ENCODE data around the gene CMKLR1. TPM values are rescaled to one million over a fixed set of nuclear protein-coding genes. Genes with fewer than 3 reads are reported as not detected.

CMKLR1 gene
- total and polyA plus RNA-seq, 9 donors = 2.9 to 6.2 (median 4.2) TPM

DNA sequence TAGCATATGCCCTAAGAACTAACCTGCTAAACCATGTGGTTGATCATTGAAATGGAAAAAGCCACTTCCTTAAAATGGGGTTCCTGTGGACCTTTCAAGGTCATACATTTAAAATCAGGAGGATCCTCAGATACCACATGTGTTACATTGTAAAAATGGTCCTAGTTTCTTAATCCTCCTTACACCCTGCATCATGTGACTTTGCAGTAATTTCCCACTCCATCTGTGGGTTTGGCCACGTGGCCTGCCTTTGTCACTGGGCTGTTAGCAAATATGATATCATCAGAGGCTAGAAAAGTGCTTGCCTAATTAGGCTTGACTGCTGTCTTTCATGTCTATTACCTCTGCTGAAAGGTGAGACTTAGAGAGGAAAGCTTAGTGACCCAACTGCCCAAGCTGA, 70.7 kb downstream of the CMKLR1 start:
- Histone ChIP-seq H3K27ac (ENCODE audit: low read length) (no peak overlapping the region), H3K4me1 (ENCODE audit: control insufficient read depth, insufficient read depth, low read length) (no peaks in the 10 kb centered on the region), H3K4me3 (ENCODE audit: low read length) (no peak overlapping the region), H3K27me3 (ENCODE audit: control insufficient read depth, insufficient read depth, low read length) (no peaks in the 10 kb centered on the region), H3K9me3 (replicated peaks; ENCODE audit: control insufficient read depth, low read depth, low read length) (no peaks in the 10 kb centered on the region), H3K36me3 (ENCODE audit: control insufficient read depth, insufficient read depth, low read length) (no peaks in the 10 kb centered on the region)
- no peak for DNase-seq
- WGBS (ENCODE audit: insufficient coverage) = 40% methylated on average over 1 of the region's 1 CpG

DNA sequence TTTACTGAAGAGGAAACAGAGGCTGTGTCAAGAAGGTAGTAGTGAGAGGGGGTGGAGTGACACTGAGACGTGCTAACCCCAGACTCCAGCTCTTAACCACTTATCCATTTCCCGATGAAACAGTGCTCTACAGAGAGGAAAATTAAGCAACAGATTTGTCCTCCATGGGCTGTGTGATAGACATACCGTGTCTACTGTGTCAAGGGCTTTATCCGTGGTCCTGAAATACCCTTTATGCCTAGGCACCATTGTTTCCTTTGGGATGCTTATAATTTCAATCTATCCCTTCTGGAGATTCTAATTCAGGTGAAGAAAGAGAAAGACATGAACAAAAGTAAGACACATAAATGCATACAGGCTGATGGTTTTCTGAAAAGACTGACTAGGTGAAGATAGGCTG, 71.7 kb downstream of the CMKLR1 start:
- no peak overlapping the region for H3K27ac ChIP-seq (ENCODE audit: low read length)
- H3K36me3 ChIP-seq (ENCODE audit: control insufficient read depth, insufficient read depth, low read length) = no peaks in the 10 kb centered on the region
- H3K4me3 ChIP-seq (ENCODE audit: low read length) = no peak overlapping the region
- no CpG with 5 or more reads among the region's 4 CpGs for WGBS (ENCODE audit: insufficient coverage)
- no peaks in the 10 kb centered on the region for H3K27me3 ChIP-seq (ENCODE audit: control insufficient read depth, insufficient read depth, low read length)
- DNase-seq = no peak
- H3K4me1 ChIP-seq (ENCODE audit: control insufficient read depth, insufficient read depth, low read length) = no peaks in the 10 kb centered on the region
- H3K9me3 ChIP-seq (replicated peaks; ENCODE audit: control insufficient read depth, low read depth, low read length) = no peaks in the 10 kb centered on the region

DNA sequence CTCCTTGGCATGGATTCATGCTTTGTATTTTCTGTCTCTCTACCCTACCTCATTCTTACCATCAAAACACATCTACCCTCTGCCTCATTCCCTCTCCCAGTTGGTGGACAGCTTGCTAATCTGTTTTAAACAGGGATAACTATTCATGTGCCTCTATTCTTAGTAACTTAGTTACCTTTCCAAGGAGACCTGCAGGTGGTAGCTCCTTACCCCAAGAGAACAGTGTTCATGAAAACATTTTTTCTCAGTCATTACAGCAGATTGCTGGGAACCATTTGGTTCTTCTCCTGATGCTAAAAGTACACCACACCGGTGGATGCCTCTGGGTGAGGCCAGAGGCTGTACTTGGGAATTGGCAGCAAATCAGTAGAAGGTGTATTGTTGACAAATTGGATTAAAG, 73.0 kb downstream of the CMKLR1 start:
- Histone ChIP-seq H3K27ac (ENCODE audit: low read length) (no peak overlapping the region), H3K9me3 (replicated peaks; ENCODE audit: control insufficient read depth, low read depth, low read length) (peaks cover 5% of the 10 kb centered on the region), H3K27me3 (ENCODE audit: control insufficient read depth, insufficient read depth, low read length) (no peaks in the 10 kb centered on the region), H3K4me1 (ENCODE audit: control insufficient read depth, insufficient read depth, low read length) (no peaks in the 10 kb centered on the region), H3K36me3 (ENCODE audit: control insufficient read depth, insufficient read depth, low read length) (no peaks in the 10 kb centered on the region), H3K4me3 (ENCODE audit: low read length) (no peak overlapping the region)
- no CpG with 5 or more reads among the region's 1 CpG for WGBS (ENCODE audit: insufficient coverage)
- no peak for DNase-seq

DNA sequence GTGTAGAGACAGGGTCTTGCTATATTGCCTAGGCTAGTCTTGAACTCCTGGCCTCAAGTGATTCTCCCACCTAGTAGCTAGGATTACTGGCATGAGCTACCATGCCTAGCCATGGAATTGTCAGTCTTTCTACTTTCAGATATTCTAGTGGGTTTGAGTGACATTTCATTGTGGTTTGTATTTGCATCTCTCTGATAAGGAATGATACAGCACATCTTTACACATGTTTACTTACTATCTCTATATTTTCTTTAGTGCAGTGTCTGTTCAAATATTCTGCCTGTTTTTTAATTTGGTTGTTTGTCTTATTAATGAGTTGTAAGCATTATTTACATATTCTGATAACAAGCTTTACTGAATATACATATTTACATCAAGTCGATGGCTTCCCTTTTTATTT, 73.6 kb downstream of the CMKLR1 start:
- H3K36me3 ChIP-seq (ENCODE audit: control insufficient read depth, insufficient read depth, low read length) = no peaks in the 10 kb centered on the region
- H3K27me3 ChIP-seq (ENCODE audit: control insufficient read depth, insufficient read depth, low read length) = no peaks in the 10 kb centered on the region
- no peaks in the 10 kb centered on the region for H3K4me1 ChIP-seq (ENCODE audit: control insufficient read depth, insufficient read depth, low read length)
- no peak overlapping the region for H3K4me3 ChIP-seq (ENCODE audit: low read length)
- no peak for DNase-seq
- no CpG with 5 or more reads among the region's 1 CpG for WGBS (ENCODE audit: insufficient coverage)
- H3K27ac ChIP-seq (ENCODE audit: low read length) = no peak overlapping the region
- peaks cover 12% of the 10 kb centered on the region for H3K9me3 ChIP-seq (replicated peaks; ENCODE audit: control insufficient read depth, low read depth, low read length)

GRCh38 chr12:108260969-108261368, 78.1 kb downstream of the CMKLR1 start:
- H3K4me3 ChIP-seq (ENCODE audit: low read length) = no peak overlapping the region
- no peak overlapping the region for H3K27ac ChIP-seq (ENCODE audit: low read length)
- H3K27me3 ChIP-seq (ENCODE audit: control insufficient read depth, insufficient read depth, low read length) = peaks cover 2% of the 10 kb centered on the region
- no peak for DNase-seq
- H3K9me3 ChIP-seq (replicated peaks; ENCODE audit: control insufficient read depth, low read depth, low read length) = peaks cover 12% of the 10 kb centered on the region
- no peaks in the 10 kb centered on the region for H3K4me1 ChIP-seq (ENCODE audit: control insufficient read depth, insufficient read depth, low read length)
- H3K36me3 ChIP-seq (ENCODE audit: control insufficient read depth, insufficient read depth, low read length) = no peaks in the 10 kb centered on the region

DNA sequence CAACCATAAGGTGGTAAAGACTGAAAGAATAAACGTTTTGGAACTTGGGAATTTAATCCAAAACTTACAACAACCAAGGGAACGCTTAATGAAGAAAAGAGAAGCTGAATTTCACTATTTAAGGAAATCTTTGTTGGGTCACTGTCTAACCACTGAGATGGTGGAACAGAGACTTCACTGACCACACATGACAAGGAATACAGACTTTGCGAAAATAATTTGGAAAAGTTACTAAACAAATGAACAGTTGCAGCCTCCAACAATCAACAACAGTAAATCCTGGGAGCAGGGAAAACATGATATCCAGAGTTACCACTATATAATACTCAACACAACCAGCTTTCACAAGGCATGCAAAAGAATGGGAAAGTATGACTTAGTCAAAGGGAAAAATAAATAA, 79.1 kb downstream of the CMKLR1 start:
- peaks cover 12% of the 10 kb centered on the region for H3K9me3 ChIP-seq (replicated peaks; ENCODE audit: control insufficient read depth, low read depth, low read length)
- no CpG with 5 or more reads among the region's 3 CpGs for WGBS (ENCODE audit: insufficient coverage)

DNA sequence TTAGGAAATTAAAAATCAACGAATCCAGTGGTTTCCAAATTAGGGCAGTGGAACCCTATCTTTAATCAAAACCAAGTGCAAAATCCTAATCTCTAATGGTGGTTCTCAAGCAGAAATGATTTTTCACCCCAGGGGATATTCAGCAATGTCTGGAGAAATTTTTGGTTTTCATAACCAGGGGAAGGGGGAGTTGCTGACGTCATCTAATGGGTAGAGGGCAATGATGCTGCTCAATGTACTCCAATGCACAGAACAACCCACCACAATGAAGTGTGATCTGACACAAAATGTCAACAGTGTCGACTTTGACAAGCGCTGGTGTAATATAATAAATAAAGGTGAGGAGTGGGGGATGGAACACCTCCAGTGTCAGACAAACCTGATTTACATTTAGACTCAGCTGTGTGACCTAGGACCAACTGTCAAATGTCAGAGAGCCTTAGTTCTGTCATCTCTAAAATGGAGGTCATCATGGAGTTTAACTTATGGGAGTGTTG, 81.5 kb downstream of the CMKLR1 start:
- Histone ChIP-seq H3K27ac (ENCODE audit: low read length) (no peak overlapping the region), H3K4me3 (ENCODE audit: low read length) (no peak overlapping the region), H3K4me1 (ENCODE audit: control insufficient read depth, insufficient read depth, low read length) (no peaks in the 10 kb centered on the region), H3K9me3 (replicated peaks; ENCODE audit: control insufficient read depth, low read depth, low read length) (peaks cover 12% of the 10 kb centered on the region), H3K27me3 (ENCODE audit: control insufficient read depth, insufficient read depth, low read length) (peaks cover 2% of the 10 kb centered on the region), H3K36me3 (ENCODE audit: control insufficient read depth, insufficient read depth, low read length) (no peaks in the 10 kb centered on the region)
- WGBS (ENCODE audit: insufficient coverage) = 40% methylated on average over 1 of the region's 4 CpGs
- no peak for DNase-seq

More for the DNA sequence above, 79.1 kb downstream of the CMKLR1 start:
- H3K4me1 ChIP-seq (ENCODE audit: control insufficient read depth, insufficient read depth, low read length) = no peaks in the 10 kb centered on the region
- no peak overlapping the region for H3K27ac ChIP-seq (ENCODE audit: low read length)
- DNase-seq = no peak
- H3K4me3 ChIP-seq (ENCODE audit: low read length) = no peak overlapping the region
- H3K27me3 ChIP-seq (ENCODE audit: control insufficient read depth, insufficient read depth, low read length) = peaks cover 2% of the 10 kb centered on the region
- H3K36me3 ChIP-seq (ENCODE audit: control insufficient read depth, insufficient read depth, low read length) = no peaks in the 10 kb centered on the region

- WGBS (ENCODE audit: insufficient coverage) = 60% methylated on average over 1 of the region's 3 CpGs
These were observed 82.1 kb downstream of the CMKLR1 start for GRCh38 chr12:108257004-108257403.

DNA sequence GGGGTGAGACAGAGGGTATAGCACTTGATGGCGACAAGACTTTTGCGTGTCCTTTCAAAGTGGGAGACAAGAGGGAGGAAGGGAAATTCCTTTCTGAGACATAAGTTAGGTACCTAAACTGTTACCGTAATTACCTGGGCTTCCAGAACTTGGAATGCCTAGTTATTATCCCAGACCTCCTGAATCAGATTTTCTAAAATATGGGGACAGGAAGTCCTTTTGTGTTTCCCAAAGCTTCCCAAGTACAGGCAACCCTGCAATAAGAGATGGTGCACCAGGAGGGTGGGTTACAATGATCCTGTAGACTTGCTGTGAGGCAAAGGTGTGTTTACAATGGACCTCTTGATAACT, 83.9 kb downstream of the CMKLR1 start:
- H3K36me3 ChIP-seq (ENCODE audit: control insufficient read depth, insufficient read depth, low read length) = no peaks in the 10 kb centered on the region
- H3K27ac ChIP-seq (ENCODE audit: low read length) = no peak overlapping the region
- no peak overlapping the region for H3K4me3 ChIP-seq (ENCODE audit: low read length)
- H3K27me3 ChIP-seq (ENCODE audit: control insufficient read depth, insufficient read depth, low read length) = peaks cover 4% of the 10 kb centered on the region
- WGBS (ENCODE audit: insufficient coverage) = 100% methylated on average over 2 of the region's 3 CpGs
- DNase-seq = no peak
- H3K4me1 ChIP-seq (ENCODE audit: control insufficient read depth, insufficient read depth, low read length) = no peaks in the 10 kb centered on the region
- H3K9me3 ChIP-seq (replicated peaks; ENCODE audit: control insufficient read depth, low read depth, low read length) = no peaks in the 10 kb centered on the region

More at GRCh38 chr12:108257004-108257403, 82.1 kb downstream of the CMKLR1 start:
- no peak overlapping the region for H3K4me3 ChIP-seq (ENCODE audit: low read length)
- peaks cover 2% of the 10 kb centered on the region for H3K27me3 ChIP-seq (ENCODE audit: control insufficient read depth, insufficient read depth, low read length)
- H3K4me1 ChIP-seq (ENCODE audit: control insufficient read depth, insufficient read depth, low read length) = no peaks in the 10 kb centered on the region
- no peak overlapping the region for H3K27ac ChIP-seq (ENCODE audit: low read length)
- DNase-seq = no peak
- no peaks in the 10 kb centered on the region for H3K36me3 ChIP-seq (ENCODE audit: control insufficient read depth, insufficient read depth, low read length)
- peaks cover 12% of the 10 kb centered on the region for H3K9me3 ChIP-seq (replicated peaks; ENCODE audit: control insufficient read depth, low read depth, low read length)

GRCh38 chr12:108254517-108255251, 84.4 kb downstream of the CMKLR1 start:
- H3K36me3 ChIP-seq (ENCODE audit: control insufficient read depth, insufficient read depth, low read length) = no peaks in the 10 kb centered on the region
- peaks cover 4% of the 10 kb centered on the region for H3K27me3 ChIP-seq (ENCODE audit: control insufficient read depth, insufficient read depth, low read length)
- WGBS (ENCODE audit: insufficient coverage) = 17% methylated on average over 1 of the region's 13 CpGs
- H3K9me3 ChIP-seq (replicated peaks; ENCODE audit: control insufficient read depth, low read depth, low read length) = no peaks in the 10 kb centered on the region
- H3K4me3 ChIP-seq (ENCODE audit: low read length) = no peak overlapping the region
- no peaks in the 10 kb centered on the region for H3K4me1 ChIP-seq (ENCODE audit: control insufficient read depth, insufficient read depth, low read length)
- DNase-seq = no peak
- H3K27ac ChIP-seq (ENCODE audit: low read length) = no peak overlapping the region

- 44% methylated on average over 2 of the region's 5 CpGs for WGBS (ENCODE audit: insufficient coverage)
These were observed 85.1 kb downstream of the CMKLR1 start for GRCh38 chr12:108254030-108254429.

More at GRCh38 chr12:108254030-108254429, 85.1 kb downstream of the CMKLR1 start:
- DNase-seq = no peak
- H3K36me3 ChIP-seq (ENCODE audit: control insufficient read depth, insufficient read depth, low read length) = no peaks in the 10 kb centered on the region
- H3K4me3 ChIP-seq (ENCODE audit: low read length) = no peak overlapping the region
- H3K27ac ChIP-seq (ENCODE audit: low read length) = no peak overlapping the region
- H3K27me3 ChIP-seq (ENCODE audit: control insufficient read depth, insufficient read depth, low read length) = peaks cover 4% of the 10 kb centered on the region
- no peaks in the 10 kb centered on the region for H3K4me1 ChIP-seq (ENCODE audit: control insufficient read depth, insufficient read depth, low read length)
- no peaks in the 10 kb centered on the region for H3K9me3 ChIP-seq (replicated peaks; ENCODE audit: control insufficient read depth, low read depth, low read length)
